Endothelial cell of umbilical vein (primary cell): ENCODE data around the gene AGGF1. TPM values are rescaled to one million over a fixed set of nuclear protein-coding genes. Genes with fewer than 3 reads are reported as not detected.

Experiments used
- BruUV-seq: library from RNA; stranded (reverse); fragments of 400-500 nt; replicated peaks from 2 replicates; lab custom pipeline; 2021; lab: Mats Ljungman, UMichigan
- CTCF ChIA-PET: fragments of 300-600, 350-600 bp; sonication (Branson Sonifier 250); formaldehyde crosslinking; loops from one replicate; lab custom pipeline; 2021; ENCODE audit warnings: antibody characterized with exemption, inconsistent platforms; lab: Charles Lee
- POLR2A ChIA-PET: fragments of 300-600, 350-600 bp; sonication (Branson Sonifier 250); formaldehyde crosslinking; loops from one replicate; lab custom pipeline; 2021; ENCODE audit warnings: antibody characterized with exemption, inconsistent platforms; lab: Charles Lee
- DNase-seq: peaks from one replicate; pipeline ENCODE4 v3.0.0-alpha.2; 2011; ENCODE audit warnings: low read depth, low spot score
- FAIRE-seq: peaks from 2 replicates; lab custom pipeline; 2011; peaks lifted over from hg19 to GRCh38; lab: Jason Lieb, UNC
- H2AFZ ChIP-seq: 2 replicates; pipeline ENCODE4 v1.6.0; 2012; ENCODE audit warnings: low read depth, low read length, control low read depth, inconsistent platforms
- H3K27ac ChIP-seq: 2 replicates; pipeline ENCODE4 v1.5.1; 2011; ENCODE audit warnings: low read depth, mild to moderate bottlenecking, control low read depth, low read length, moderate library complexity; ENCODE audit not compliant: insufficient read depth
- H3K27me3 ChIP-seq, 2 experiments: 2 replicates each; pipeline versions ENCODE4 v1.6.0 to v1.6.1; 2011; ENCODE audit warnings: low read length in 2 of 2, mixed read lengths in 1 of 2; ENCODE audit not compliant: control insufficient read depth in 2 of 2, insufficient read depth in 2 of 2
- H3K36me3 ChIP-seq, 2 experiments: 2 replicates in 1 of 2; 3 replicates in 1 of 2; pipeline ENCODE4 v1.5.1; 2011; ENCODE audit warnings: low read length in 2 of 2, mild to moderate bottlenecking in 1 of 2, moderate library complexity in 1 of 2; ENCODE audit not compliant: control insufficient read depth in 2 of 2, insufficient read depth in 2 of 2; ENCODE audit errors: extremely low read depth in 1 of 2
- H3K4me1 ChIP-seq: 3 replicates; pipeline ENCODE4 v1.5.1; 2011; ENCODE audit warnings: mild to moderate bottlenecking, low read length; ENCODE audit not compliant: control insufficient read depth, insufficient read depth; ENCODE audit errors: extremely low read depth
- H3K4me2 ChIP-seq: 2 replicates; pipeline ENCODE4 v1.6.1; 2011; ENCODE audit warnings: low read length, control low read depth, mixed read lengths; ENCODE audit not compliant: insufficient read depth
- H3K4me3 ChIP-seq, 3 experiments: fragments of 200-600 bp in 1 of 3; sonication (generic), shearing (Covaris generic) in 1 of 3; replicated peaks in 1 of 3; 2 replicates each; pipeline ENCODE4 v1.5.1; 2011 to 2016; ENCODE audit warnings: control low read depth in 3 of 3, low read length in 3 of 3, mild to moderate bottlenecking in 2 of 3, inconsistent platforms in 1 of 3, low read depth in 1 of 3, moderate library complexity in 1 of 3; ENCODE audit not compliant: insufficient read depth in 1 of 3
- H3K79me2 ChIP-seq: 2 replicates; pipeline ENCODE4 v1.6.0; 2012; ENCODE audit warnings: low read length, inconsistent platforms; ENCODE audit not compliant: control insufficient read depth, insufficient read depth
- H3K9ac ChIP-seq: replicated peaks from 2 replicates; pipeline ENCODE3; 2011; ENCODE audit warnings: low read length, control low read depth; ENCODE audit not compliant: insufficient read depth; ENCODE audit errors: extremely low read depth
- H3K9me1 ChIP-seq: replicated peaks from 3 replicates; pipeline ENCODE4 v1.6.0; 2011; ENCODE audit warnings: mild to moderate bottlenecking, low read length; ENCODE audit not compliant: control insufficient read depth, insufficient read depth; ENCODE audit errors: extremely low read depth
- H3K9me3 ChIP-seq: replicated peaks from 2 replicates; pipeline ENCODE4 v1.5.1; 2012; ENCODE audit warnings: low read length, inconsistent platforms; ENCODE audit not compliant: control insufficient read depth, insufficient read depth
- H4K20me1 ChIP-seq: replicated peaks from 2 replicates; pipeline ENCODE3; 2011; ENCODE audit warnings: mild to moderate bottlenecking, low read length; ENCODE audit not compliant: control insufficient read depth, insufficient read depth; ENCODE audit errors: extremely low read depth
- CTCF ChIP-seq, 2 donors: IDR thresholded peaks; 1 replicate in 1 of 2; 2 replicates in 1 of 2; pipeline ENCODE4 v1.5.1; 2011; ENCODE audit warnings: low read length in 2 of 2, mild to moderate bottlenecking in 2 of 2, moderate library complexity in 2 of 2, control low read depth in 1 of 2, inconsistent platforms in 1 of 2, low read depth in 1 of 2; ENCODE audit not compliant: insufficient read depth in 1 of 2; ENCODE audit errors: extremely low read depth in 1 of 2
- EZH2 ChIP-seq: IDR thresholded peaks from 2 replicates; pipeline ENCODE4 v1.6.1; 2012; ENCODE audit warnings: borderline replicate concordance, low read depth, mild to moderate bottlenecking, moderate library complexity, low read length, inconsistent platforms; ENCODE audit not compliant: severe bottlenecking
- FOS ChIP-seq: IDR thresholded peaks from 2 replicates; pipeline ENCODE4 v1.6.1; 2011; ENCODE audit warnings: mild to moderate bottlenecking, low read length, moderate library complexity, borderline replicate concordance; ENCODE audit not compliant: insufficient read depth
- GATA2 ChIP-seq: IDR thresholded peaks from 2 replicates; pipeline ENCODE4 v1.7.0; 2011; ENCODE audit warnings: low read depth, mild to moderate bottlenecking, moderate library complexity, mixed read lengths, low read length; ENCODE audit not compliant: insufficient read length, insufficient read depth
- MYC ChIP-seq: IDR thresholded peaks from one replicate; pipeline ENCODE4 v1.6.1; 2011; ENCODE audit warnings: mild to moderate bottlenecking, low read depth, low read length
- POLR2A ChIP-seq: IDR thresholded peaks from 2 replicates; pipeline ENCODE4 v1.6.1; 2012; ENCODE audit warnings: low read depth, mild to moderate bottlenecking, control low read depth, low read length
- POLR2AphosphoS5 ChIP-seq: IDR thresholded peaks from 2 replicates; pipeline ENCODE4 v1.6.1; 2012; ENCODE audit warnings: low read depth, mild to moderate bottlenecking, control low read depth, low read length, moderate library complexity; ENCODE audit not compliant: insufficient read depth
- dilution Hi-C: fragments of 300-500 bp; cut with MboI; formaldehyde crosslinking; loops from one replicate; pipeline ENCODE4 v1.15.0; 2019; ENCODE audit warnings: low sequenced_read_pairs; ENCODE audit not compliant: extremely low pct_ligation_motif_present
- intact Hi-C: fragments of 100-400 bp; cut with micrococcal nuclease; formaldehyde crosslinking; loops from one replicate; pipeline ENCODE4 v1.10.0; 2022
- polyA plus RNA-seq, 4 experiments: library from polyadenylated mRNA; depleted of rRNA in 3 of 4; stranded (reverse) in 3 of 4; unstranded in 1 of 4; fragments of >200 nt; gene quantifications; 2 replicates each; pipeline versions ENCODE4 v1.2.1 to v1.2.3, GENCODE V29; 2011 to 2012; ENCODE audit warnings: missing spikeins in 1 of 4
- total RNA-seq: library from RNA; stranded (reverse); gene quantifications from 2 replicates; pipeline ENCODE4 v1.2.3, GENCODE V29; 2021

Gene AGGF1
- total and polyA plus RNA-seq, 2 donors (not counting 3 experiments of a cell fraction or from before 2014, with no cell fraction given) = 6.7 to 19.9 TPM

- POLR2A ChIA-PET = no interaction called here
Observed at GRCh38 chr5:77029376-77029885, 773 bp upstream of the AGGF1 start.

More at GRCh38 chr5:77029376-77029885, 773 bp upstream of the AGGF1 start:
- H3K9me3 ChIP-seq = peaks cover 2% of the 10 kb centered on the region
- peak overlapping the region; percentile 83 for H3K4me2 ChIP-seq
- peaks cover 11% of the 10 kb centered on the region for H3K4me1 ChIP-seq
- H3K79me2 ChIP-seq = peaks cover 7% of the 10 kb centered on the region
- TF ChIP-seq FOS (no peak), MYC (no peak), GATA2 (no peak), POLR2AphosphoS5 (no peak), EZH2 (no peak), CTCF (IDR thresholded peaks at IDR 0.05; ENCODE audit: extremely low read depth in 1 of 2, insufficient read depth in 1 of 2, low read depth in 1 of 2, low read length in 2 of 2) (no peak), POLR2A (no peak)
- FAIRE-seq (no peak), DNase-seq (no peak)
- intact Hi-C loops (no loop called here), dilution Hi-C loops (no loop called here)
- no peak overlapping the region for H3K27ac ChIP-seq
- no peak overlapping the region for H3K9ac ChIP-seq
- peak overlapping the region; percentile 87 for H2AFZ ChIP-seq
- H3K9me1 ChIP-seq = no peaks in the 10 kb centered on the region
- no peak overlapping the region for H3K4me3 ChIP-seq
- peaks cover 0 to 1% of the 10 kb centered on the region in 2 experiments for H3K27me3 ChIP-seq
- no peaks in the 10 kb centered on the region for H3K36me3 ChIP-seq
- no peaks in the 10 kb centered on the region for H4K20me1 ChIP-seq
- BruUV-seq = no TSS peak
- CTCF ChIA-PET = interaction anchor here (0.9 to 1.9 kb wide), 8 partner anchors 13 to 463 kb away, joined by 3 to 8 read pairs (median 6); partner anchors contain the start of gene WDR41
